GM12875 (cell line): ENCODE measurements around the gene MXRA8.
A peak's percentile ranks its signal among the peaks of the same experiment; 100 is the strongest.
"Not testable (repeated sequence)": the region's sequence is repeated elsewhere in the genome, so short reads cannot be mapped to it uniquely, and the experiment has no call there.

ENCODE experiments used
- H3K4me3 ChIP-seq: one replicate; pipeline ENCODE4 v1.5.1; 2011; ENCODE audit warnings: low read depth, low read length, control low read depth
- CTCF ChIP-seq: IDR thresholded peaks from 2 replicates; pipeline ENCODE4 v1.5.1; 2011; ENCODE audit warnings: low read depth, mild to moderate bottlenecking, control low read depth, inconsistent platforms, low read length, moderate library complexity, borderline replicate concordance; ENCODE audit not compliant: insufficient read depth

The MXRA8 gene, protein sequence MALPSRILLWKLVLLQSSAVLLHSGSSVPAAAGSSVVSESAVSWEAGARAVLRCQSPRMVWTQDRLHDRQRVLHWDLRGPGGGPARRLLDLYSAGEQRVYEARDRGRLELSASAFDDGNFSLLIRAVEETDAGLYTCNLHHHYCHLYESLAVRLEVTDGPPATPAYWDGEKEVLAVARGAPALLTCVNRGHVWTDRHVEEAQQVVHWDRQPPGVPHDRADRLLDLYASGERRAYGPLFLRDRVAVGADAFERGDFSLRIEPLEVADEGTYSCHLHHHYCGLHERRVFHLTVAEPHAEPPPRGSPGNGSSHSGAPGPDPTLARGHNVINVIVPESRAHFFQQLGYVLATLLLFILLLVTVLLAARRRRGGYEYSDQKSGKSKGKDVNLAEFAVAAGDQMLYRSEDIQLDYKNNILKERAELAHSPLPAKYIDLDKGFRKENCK

GRCh38 chr1:1358433-1359271 is at the start of gene MXRA8:
Gene MXRA8, minus strand, starts transcription at chr1:1358555. Its CDS starts 51 bp downstream, at chr1:1358504.
- no peak for TF ChIP-seq CTCF
- H3K4me3 ChIP-seq, result no peak within 1 kb of the TSS

DNA sequence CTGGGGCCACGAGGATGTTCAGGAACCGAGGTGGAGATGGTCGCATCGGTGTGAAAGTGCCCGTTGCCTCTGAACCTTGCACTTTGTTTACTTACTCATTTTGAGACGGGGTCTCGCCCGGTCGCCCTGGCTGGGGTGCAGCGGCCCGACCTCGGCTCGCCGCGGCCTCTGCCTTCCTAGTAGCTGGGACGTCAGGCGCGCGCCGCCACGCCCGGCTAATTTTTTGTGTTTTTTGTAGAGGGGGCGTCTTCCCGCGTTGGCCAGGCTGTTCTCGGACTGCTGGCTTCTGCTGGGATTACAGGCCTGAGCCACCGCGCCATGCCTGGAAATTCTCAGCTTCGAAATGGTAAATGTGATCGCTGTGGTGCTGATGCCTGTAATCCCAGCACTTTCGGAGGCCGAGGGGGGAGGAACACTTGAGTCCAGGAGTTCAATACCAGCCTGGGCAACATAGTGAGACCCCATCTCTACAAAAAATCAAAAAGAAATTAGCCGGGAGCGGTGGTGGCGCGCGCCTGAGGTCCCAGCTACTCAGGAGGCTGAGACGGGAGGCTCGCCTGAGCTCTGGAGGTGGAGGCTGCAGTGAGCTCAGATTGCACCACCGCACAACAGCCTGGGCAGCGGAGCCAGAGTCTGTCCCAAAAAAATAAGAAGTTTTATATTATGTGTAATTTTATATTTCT is 49.4 kb upstream of the MXRA8 start:
- TF ChIP-seq CTCF, result peak; percentile 16; the same call in 1 of the 2 replicates
- peak overlapping the region; percentile 100 for H3K4me3 ChIP-seq

DNA sequence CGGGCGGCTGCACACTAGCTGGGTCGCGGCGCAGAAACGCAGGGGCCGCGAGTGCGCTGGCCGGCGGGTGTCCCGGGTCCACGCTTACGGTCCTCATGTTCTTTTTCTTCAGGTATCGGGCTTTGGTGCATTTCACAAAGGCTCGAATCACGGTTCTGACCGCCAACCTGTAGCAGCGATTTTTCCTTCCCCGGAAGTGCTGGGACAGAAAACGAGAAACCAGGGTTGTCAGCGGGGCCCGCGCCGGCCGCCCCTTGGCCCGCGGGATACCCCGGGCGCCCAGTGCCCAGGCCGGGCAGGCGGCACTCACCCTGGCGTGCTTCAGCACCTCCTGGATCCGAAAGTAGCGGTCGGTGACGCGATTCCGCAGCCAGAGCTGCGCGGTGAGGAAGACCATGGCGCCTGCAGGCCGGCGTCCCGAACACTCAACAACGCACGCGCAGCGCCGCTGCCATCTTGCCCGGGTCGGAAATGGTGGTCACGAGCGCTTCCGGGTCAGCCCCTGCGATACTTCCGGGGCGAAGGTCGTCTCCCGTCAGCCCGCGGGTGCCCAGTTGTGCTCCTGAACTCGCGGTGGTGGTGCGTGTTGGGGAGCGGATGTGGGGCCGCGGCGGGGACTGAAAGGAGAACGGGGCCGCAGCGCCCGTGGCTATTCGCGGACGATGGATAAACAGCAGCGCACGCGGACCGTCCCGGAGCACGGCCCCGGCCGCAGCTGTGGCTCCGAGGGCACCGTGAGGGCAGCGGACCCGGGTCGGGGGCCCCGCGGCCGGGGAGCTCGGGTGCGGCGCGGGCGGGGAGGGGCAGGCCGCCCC is 48.7 kb upstream of the MXRA8 start, which contains the start of gene MRPL20:
Gene MRPL20, minus strand, starts transcription at position 473 of the 815 bp plus-strand sequence. Its CDS starts 76 bp downstream, at position 397.
- H3K4me3 ChIP-seq, result peak within 1 kb of the TSS; percentile 100
- no peak for TF ChIP-seq CTCF

GRCh38 chr1:1406101-1406820 is 47.9 kb upstream of the MXRA8 start:
- TF ChIP-seq CTCF, result no peak

DNA sequence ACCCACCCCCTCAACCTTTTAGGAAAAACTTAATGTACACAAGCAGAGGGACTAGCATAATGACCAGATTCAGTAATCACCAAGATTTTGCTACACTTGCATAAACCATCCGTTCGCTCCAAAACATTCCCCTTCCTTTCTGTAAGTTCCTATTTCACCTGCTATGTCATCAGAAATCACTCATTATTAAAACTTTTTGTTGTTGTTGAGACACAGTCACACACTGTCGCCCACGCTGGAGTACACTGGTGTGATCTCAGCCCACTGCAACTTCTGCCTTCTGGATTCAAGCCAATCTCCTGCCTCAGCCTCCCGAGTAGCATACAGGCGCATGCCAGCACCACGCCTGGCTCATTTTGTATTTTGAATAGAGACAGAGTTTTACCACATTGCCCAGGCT is 45.3 kb upstream of the MXRA8 start:
- TF ChIP-seq CTCF, result no peak
- no peak overlapping the region for H3K4me3 ChIP-seq

More at GRCh38 chr1:1406101-1406820, 47.9 kb upstream of the MXRA8 start:
- H3K4me3 ChIP-seq, result peak overlapping the region; percentile 100

- not testable (repeated sequence) for H3K4me3 ChIP-seq
These were observed 44.6 kb upstream of the MXRA8 start for GRCh38 chr1:1402901-1403392.
